Fibroblast of skin of right quadriceps (primary cell): ENCODE results near the gene FOXQ1.
"Not testable (repeated sequence)": the region's sequence is repeated elsewhere in the genome, so short reads cannot be mapped to it uniquely, and the experiment has no call there.

Experiments used
- DNase-seq: peaks from one replicate; pipeline ENCODE4 v3.0.0-alpha.2; 2013

Gene FOXQ1

GRCh38 chr6:1291381-1291780, 20.5 kb upstream of the FOXQ1 start:
- DNase-seq: no peak

- DNase-seq: no peak
Observed at GRCh38 chr6:1295420-1295819, 16.5 kb upstream of the FOXQ1 start.

- no peak for DNase-seq
Observed at GRCh38 chr6:1296079-1296478, 15.8 kb upstream of the FOXQ1 start.

- DNase-seq: peak; percentile 51
Observed at GRCh38 chr6:1296542-1296941, 15.4 kb upstream of the FOXQ1 start.

- peak; percentile 85 for DNase-seq
Observed at GRCh38 chr6:1297746-1298145, 14.2 kb upstream of the FOXQ1 start.

GRCh38 chr6:1298768-1299167, 13.1 kb upstream of the FOXQ1 start:
- DNase-seq: no peak

- DNase-seq: no peak
Observed at GRCh38 chr6:1306133-1306532, 5.8 kb upstream of the FOXQ1 start.

GRCh38 chr6:1309366-1309765, 2.5 kb upstream of the FOXQ1 start:
- no peak for DNase-seq

GRCh38 chr6:1310628-1311399, 1.1 kb upstream of the FOXQ1 start:
- no peak for DNase-seq

GRCh38 chr6:1312203-1312472, 240 bp downstream of the FOXQ1 start:
- no peak for DNase-seq

GRCh38 chr6:1312473-1313367, 822 bp downstream of the FOXQ1 start:
- no peak for DNase-seq

GRCh38 chr6:1313384-1313766, 1.5 kb downstream of the FOXQ1 start:
- no peak for DNase-seq

- no peak for DNase-seq
Observed at GRCh38 chr6:1313767-1314503, 2.0 kb downstream of the FOXQ1 start.

GRCh38 chr6:1314617-1315016, 2.7 kb downstream of the FOXQ1 start:
- DNase-seq: no peak

GRCh38 chr6:1315201-1315559, 3.3 kb downstream of the FOXQ1 start:
- DNase-seq: no peak

- no peak for DNase-seq
Observed at GRCh38 chr6:1315560-1316386, 3.9 kb downstream of the FOXQ1 start.

- DNase-seq: no peak
Observed at GRCh38 chr6:1316489-1316971, 4.6 kb downstream of the FOXQ1 start.

GRCh38 chr6:1317302-1317815, 5.5 kb downstream of the FOXQ1 start:
- DNase-seq: no peak

GRCh38 chr6:1318036-1318435, 6.1 kb downstream of the FOXQ1 start:
- no peak for DNase-seq

GRCh38 chr6:1318584-1318983, 6.7 kb downstream of the FOXQ1 start:
- not testable (repeated sequence) for DNase-seq

GRCh38 chr6:1321738-1322137, 9.8 kb downstream of the FOXQ1 start:
- DNase-seq: peak; percentile 86

- DNase-seq: no peak
Observed at GRCh38 chr6:1322156-1322555, 10.3 kb downstream of the FOXQ1 start.
